Hepatocyte (in vitro differentiated cells): Measurements from ENCODE around the gene PLXDC1.

Experiments used
- CTCF ChIP-seq: fragments of 200-600 bp; sonication (generic); IDR thresholded peaks from 2 replicates; pipeline ENCODE4 v1.5.1; 2016; ENCODE audit warnings: antibody characterized with exemption, mild to moderate bottlenecking; ENCODE audit not compliant: poor library complexity
- EZH2 ChIP-seq: fragments of 200-600 bp; sonication (generic); IDR thresholded peaks from 2 replicates; pipeline ENCODE4 v1.6.1; 2016; ENCODE audit warnings: antibody characterized with exemption, mild to moderate bottlenecking, borderline replicate concordance
- EZH2phosphoT487 ChIP-seq: fragments of 200-600 bp; sonication (generic); IDR thresholded peaks from one replicate; pipeline ENCODE4 v1.6.1; 2018; ENCODE audit warnings: antibody characterized with exemption, mild to moderate bottlenecking, low read depth, moderate library complexity; ENCODE audit not compliant: unreplicated experiment, severe bottlenecking

- TF ChIP-seq CTCF (no peak), EZH2phosphoT487 (no peak), EZH2 (no peak)
Observed at GRCh38 chr17:39022924-39023323, 128.5 kb downstream of the PLXDC1 start.
